GM19099 (cell line): Measurements from ENCODE around the gene DXO.
"Not testable (repeated sequence)": the region's sequence is repeated elsewhere in the genome, so short reads cannot be mapped to it uniquely, and the experiment has no call there.

Experiments
- POLR2A ChIP-seq: IDR thresholded peaks from 3 replicates; pipeline ENCODE4 v1.6.1; 2011; ENCODE audit warnings: low read depth; ENCODE audit not compliant: insufficient read length; ENCODE audit errors: extremely low read depth

Gene DXO

DNA sequence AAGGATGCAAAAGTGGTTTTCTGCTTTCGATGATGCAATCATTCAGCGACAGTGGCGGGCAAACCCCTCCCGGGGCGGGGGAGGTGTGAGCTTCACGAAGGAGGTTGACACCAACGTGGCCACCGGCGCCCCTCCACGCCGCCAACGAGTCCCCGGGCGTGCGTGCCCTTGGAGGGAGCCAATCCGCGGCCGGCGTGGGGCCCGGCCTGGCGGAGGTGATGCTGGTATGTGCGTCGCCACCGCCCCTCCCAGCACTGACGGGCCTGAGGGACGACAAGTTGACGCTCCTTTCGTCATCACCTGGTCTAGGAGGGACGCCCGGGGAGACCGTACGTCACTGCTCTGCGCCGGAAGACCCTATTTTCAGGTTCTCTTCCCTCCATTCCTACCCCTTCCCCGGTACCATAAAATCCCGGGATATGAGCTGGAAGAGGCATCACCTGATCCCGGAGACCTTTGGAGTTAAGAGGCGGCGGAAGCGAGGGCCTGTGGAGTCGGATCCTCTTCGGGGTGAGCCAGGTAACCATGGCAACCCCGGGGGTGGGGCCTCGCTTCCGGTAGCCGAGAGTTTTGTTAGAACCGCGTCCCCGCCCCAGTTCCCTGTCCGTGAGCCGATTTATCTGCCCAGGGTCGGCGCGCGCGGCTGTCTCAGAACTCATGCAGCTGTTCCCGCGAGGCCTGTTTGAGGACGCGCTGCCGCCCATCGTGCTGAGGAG is at the start of gene DXO:
Gene DXO (minus strand): TSS at position 146 of the 716 bp plus-strand sequence. CDS start 463 bp downstream, outside the sequence.
- TF ChIP-seq POLR2A: peak; percentile 24

DNA sequence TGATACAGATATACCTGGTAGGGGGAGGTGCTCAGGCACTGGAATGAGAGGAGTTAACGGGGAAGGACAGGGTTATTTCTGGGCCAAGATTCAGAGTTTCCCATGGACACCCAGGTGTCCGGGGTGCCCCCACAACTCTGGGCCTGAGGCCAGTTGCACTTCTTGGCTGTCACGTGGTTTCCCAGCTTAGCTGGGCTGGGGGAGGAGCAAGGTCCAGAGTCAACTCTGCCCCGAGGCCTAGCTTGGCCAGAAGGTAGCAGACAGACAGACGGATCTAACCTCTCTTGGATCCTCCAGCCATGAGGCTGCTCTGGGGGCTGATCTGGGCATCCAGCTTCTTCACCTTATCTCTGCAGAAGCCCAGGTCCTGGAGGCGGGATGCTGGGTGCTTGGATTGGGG is 42.6 kb upstream of the DXO start, which contains the start of gene C4B:
Gene C4B (plus strand): TSS at position 249 of the 400 bp plus-strand sequence. CDS start 51 bp downstream, at position 300.
- TF ChIP-seq POLR2A: not testable (repeated sequence)

DNA sequence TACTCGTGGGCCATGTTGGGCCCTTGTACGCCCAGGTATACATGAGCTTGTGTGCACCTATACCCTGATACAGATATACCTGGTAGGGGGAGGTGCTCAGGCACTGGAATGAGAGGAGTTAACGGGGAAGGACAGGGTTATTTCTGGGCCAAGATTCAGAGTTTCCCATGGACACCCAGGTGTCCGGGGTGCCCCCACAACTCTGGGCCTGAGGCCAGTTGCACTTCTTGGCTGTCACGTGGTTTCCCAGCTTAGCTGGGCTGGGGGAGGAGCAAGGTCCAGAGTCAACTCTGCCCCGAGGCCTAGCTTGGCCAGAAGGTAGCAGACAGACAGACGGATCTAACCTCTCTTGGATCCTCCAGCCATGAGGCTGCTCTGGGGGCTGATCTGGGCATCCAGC is 9.8 kb upstream of the DXO start, which contains the start of gene C4A:
Gene C4A (plus strand): TSS at position 314 of the 400 bp plus-strand sequence. CDS start 51 bp downstream, at position 365.
- not testable (repeated sequence) for TF ChIP-seq POLR2A

DNA sequence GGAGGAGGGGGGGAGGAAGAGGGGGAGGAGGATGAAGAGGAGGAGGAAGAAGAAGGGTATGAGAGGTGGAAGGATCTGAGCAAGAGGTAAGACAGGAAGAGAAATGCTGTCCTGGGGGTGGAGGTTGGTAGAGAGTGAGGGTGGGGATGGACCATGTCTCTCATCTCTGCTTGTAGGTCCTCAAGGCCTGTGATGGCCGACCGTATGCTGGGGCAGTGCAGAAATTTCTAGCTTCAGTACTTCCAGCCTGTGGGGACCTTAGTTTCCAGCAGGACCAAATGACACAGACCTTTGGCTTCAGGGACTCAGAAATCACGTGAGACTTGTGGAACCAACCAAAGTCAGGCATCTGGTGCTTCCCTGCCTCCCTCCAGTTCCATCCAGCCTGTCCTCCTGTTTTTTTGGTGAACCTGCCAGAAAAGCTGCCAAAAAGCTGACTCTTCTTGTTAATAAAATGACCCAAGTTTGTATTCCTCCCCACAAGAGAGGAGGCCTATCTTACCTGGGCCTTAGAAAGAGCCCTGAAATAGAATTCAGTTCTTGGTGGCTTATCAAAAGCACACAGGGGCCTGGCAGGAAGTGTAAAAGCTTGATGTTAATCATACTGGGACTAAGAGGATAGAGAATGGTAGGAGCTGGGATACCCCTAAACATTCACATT is 7.4 kb upstream of the DXO start:
- no peak for TF ChIP-seq POLR2A

DNA sequence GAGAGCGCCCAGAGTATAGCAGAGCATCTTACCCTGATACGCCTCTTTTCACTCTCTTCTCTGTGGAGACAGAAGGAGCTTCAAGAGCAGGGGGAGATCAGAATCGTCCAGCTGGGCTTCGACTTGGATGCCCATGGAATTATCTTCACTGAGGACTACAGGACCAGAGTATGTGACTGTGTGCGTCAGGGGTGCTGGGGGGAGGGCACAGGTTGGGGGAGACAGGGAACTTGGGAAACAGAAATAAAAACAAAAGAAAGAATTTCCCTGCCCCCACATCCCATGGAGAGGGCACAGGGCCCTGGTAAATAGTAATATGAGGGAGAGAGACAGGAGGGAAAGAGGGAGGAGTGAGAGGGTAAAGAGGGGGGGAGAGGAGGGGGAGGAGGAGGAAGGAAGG is 6.9 kb upstream of the DXO start:
- no peak for TF ChIP-seq POLR2A

DNA sequence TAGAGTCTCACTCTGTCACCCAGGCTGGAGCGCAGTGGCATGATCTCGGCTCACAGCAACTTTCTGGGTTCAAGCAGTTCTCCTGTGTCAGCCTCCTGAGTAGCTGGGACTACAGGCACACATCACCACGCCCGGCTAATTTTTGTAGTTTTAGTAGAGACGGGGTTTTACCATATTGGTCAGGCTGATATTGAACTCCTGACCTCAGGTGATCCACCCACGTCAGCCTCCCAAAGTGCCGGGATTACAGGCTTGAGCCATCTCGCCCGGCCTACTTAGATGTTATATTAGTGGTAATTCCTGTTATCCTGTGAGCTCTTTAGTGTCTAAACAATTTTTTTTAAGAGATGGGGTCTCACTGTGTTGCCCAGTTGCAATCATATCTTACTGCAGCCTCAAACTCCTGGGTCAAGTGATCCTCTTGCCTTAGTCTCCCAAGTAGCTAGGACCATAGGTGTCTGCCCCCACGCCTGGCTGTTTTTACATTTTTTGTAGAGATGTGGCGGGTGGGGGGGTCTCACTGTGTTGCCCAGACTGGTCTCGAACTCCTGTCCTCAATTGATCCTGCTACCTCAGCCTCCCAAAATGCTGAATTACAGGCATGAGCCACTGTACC is 6.0 kb upstream of the DXO start:
- no peak for TF ChIP-seq POLR2A

DNA sequence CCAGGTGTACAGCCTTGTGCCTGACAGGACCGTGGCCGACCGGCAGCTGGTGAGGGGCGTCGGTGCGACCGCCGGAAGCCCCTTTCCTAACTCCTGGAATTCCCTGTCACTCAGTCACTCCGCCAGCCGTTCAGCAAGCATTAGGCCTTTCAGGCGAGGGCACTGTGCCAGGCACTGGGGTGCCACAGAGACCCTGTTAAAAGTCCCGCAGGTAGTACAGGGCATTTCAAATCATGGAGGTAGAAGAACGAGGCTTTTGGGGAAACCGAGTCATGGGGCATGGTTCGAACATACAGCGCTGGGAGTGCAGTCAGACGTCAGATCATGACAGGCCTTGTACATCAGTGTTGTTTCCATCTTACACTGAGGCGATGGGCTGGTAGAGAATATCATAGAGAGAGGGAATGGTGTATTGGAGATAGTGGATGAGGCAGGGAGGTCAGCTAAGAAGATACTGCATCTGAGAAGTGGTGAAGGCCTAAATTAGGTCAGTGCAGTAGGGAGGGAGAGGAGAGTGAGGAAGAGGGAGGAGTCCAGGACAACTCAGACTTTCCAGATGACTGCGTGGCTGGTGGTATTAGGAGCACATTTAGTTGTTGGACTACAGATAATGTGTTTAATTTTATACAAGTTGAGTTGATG is 892 bp upstream of the DXO start:
- TF ChIP-seq POLR2A: no peak

DNA sequence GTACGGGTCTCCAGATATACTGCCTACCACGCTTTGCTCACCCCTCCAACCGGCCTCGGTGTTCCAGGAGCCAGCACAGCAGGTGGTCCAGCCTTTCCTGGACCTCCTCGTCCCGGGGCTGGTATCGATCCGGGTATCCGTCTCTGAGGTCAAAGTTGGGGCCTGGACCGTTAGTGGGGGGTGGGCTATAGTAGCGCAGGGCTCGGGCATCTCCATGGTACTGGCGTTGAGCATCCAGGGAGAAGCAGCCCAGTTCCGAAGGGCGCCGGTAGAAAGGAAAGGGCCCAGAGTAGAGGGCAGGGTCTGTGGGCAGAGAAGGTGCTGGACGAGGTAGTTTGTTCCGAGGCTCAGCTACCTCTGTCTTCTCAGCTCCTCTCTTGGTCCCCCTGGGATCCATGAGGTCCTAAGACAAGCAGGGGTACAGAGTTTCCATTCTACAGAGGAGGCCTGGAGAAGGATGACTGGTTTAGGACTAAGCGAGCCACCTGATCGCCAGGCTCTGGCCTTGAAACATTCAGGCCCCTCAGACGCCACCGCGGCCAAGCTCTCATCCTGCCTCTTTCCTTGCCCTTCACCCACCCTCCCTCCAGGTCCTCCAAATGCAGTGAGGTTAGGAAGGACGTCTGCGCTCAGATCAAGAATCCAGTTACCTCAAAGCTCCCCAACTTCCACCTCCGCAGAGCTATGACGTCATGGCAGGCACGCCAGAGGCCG is 502 bp downstream of the DXO start:
- TF ChIP-seq POLR2A: no peak

DNA sequence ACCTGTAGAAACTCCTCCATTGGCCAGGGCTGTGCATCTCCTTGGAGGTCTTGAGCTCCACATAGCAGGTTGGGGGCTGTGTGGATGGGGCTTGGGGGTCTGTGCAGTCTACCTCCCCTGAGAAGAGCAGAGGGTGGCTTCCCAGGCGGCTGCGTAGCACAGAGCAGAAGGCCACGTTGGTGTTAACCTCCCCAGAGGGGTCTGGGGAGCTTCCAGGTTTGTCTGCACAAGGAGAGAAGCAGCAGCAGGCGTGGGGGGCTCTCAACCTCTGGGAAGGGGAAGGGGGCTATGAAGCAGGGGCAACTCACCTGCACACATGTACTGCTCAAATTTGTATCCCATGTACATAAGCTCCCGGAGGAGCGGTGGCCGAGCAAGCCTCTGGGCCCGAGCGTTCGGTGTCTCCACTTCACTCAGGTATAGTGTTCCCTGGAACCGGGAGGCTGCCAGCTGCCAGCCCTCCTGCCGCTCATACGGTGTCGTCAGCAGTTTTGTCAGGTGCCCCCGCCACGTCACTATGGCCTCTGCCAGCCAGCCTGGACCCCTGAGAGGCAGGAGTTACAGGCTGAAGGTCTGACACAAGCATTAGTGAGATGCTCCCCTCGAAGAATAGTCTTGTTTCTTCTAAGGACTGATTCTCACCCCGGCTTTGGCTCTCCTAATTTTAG is 1.2 kb downstream of the DXO start:
- no peak for TF ChIP-seq POLR2A

DNA sequence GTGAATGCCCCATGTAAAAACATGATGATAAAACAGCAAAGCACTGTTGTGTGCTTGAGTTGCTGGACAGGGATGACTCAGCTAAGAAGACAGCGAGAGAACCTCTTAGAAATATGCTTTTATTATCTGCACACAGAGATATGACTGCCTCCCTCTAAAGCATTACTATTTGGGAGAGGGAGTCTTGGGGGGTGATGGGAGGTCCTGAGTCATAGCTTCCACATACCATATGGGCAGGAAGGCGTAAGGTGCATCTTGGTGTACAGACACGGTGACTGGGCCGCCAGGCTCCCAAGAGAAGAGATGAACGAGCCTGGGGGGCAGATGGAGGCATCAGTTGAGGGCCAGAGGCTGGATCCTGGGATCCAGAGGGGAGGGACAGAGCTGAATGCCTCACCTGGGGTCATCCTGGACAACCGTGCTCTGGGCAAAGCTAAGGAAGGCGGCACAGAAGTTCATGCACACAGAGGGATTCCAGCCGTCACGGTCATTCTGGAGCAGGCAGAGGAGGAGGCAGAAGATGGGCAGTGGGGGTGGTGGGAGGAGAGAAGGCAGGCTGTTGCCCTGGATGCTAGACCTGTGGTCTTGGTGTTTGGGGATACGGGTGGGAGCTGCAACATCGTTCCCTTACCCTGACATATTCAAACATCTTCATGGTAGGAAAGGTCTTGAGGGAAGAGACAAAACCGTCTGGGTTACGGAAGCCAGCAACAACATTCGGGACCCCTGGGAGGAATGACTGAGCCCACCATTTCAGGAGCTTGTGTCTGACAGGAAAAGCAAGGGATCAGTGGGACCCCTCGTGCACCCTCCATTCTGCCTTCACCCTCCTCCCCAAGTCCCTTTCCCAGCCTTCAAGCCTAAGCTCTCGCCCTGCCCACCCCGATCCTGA is 2.0 kb downstream of the DXO start:
- TF ChIP-seq POLR2A: peak; percentile 15

DNA sequence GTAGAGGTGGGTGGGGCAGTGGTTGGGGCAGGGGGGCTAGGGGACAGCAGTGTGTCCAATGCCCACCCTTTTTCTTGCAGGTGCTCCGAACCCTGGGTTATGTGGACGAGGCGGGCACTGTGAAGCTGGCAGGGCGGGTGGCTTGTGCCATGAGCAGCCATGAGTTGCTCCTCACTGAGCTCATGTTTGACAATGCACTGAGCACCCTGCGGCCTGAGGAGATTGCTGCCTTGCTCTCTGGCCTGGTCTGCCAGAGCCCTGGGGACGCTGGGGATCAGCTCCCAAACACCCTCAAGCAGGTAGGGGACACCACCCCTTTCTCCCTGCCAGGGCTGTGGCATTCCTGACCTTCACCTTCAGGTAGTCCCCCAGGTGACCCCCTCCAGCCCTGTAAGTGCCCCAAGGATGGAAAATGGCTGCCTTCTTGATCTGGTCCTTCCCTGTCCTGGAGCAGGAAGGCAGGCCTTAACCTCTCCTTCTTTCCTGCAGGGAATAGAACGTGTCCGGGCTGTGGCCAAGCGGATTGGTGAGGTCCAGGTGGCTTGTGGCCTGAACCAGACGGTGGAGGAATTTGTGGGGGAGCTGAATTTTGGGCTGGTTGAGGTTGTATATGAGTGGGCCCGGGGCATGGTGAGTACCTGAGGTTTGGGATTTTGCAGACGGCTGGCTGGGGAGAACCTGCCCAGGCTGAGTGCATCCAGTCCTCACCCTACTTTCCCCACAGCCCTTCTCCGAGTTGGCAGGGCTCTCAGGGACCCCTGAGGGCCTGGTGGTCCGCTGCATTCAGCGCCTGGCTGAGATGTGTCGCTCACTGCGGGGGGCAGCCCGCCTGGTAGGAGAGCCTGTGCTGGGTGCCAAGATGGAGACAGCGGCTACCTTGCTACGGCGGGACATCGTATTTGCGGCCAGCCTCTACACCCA is 2.9 kb downstream of the DXO start:
- no peak for TF ChIP-seq POLR2A

DNA sequence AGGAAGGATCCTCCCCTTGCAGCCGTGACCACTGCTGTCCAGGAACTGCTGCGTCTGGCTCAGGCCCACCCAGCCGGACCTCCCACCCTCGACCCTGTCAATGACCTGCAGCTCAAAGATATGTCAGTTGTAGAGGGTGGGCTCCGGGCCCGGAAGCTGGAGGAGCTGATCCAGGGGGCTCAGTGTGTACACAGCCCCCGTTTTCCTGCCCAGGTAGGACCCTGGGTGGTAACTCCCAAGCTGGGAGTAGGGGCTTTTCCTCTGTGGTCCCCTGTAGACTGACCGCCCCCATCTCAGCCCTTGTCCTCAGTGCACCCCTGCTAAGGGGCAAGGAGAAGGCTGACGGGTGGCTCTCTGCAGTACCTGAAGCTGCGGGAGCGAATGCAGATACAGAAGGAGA is 3.6 kb downstream of the DXO start:
- no peak for TF ChIP-seq POLR2A
